BLaER1 treated with 17β-estradiol and CSF1 and Interleukin-3, amounts not matched to agents 10 nM and 100 nM (cell line): ENCODE measurements around the gene CFAP300.
A peak's percentile ranks its signal among the peaks of the same experiment; 100 is the strongest.

Experiments
- H3K27ac ChIP-seq, 11 experiments: shearing (Covaris generic); formaldehyde crosslinking; 2 replicates each; pipeline ENCODE4 v1.8.1; 2022
- H3K27me3 ChIP-seq, 11 experiments: shearing (Covaris generic); formaldehyde crosslinking; 2 replicates each; pipeline ENCODE4 v1.8.1; 2022
- H3K36me3 ChIP-seq, 11 experiments: shearing (Covaris generic); formaldehyde crosslinking; 2 replicates each; pipeline ENCODE4 v1.8.1; 2022
- H3K4me1 ChIP-seq, 10 experiments: shearing (Covaris generic); formaldehyde crosslinking; 2 replicates each; pipeline ENCODE4 v1.8.1; 2022
- H3K4me2 ChIP-seq, 11 experiments: shearing (Covaris generic); formaldehyde crosslinking; 2 replicates each; pipeline ENCODE4 v1.8.1; 2022
- H3K4me3 ChIP-seq, 10 experiments: shearing (Covaris generic); formaldehyde crosslinking; 2 replicates each; pipeline ENCODE4 v1.8.1; 2022
- H3K9ac ChIP-seq, 11 experiments: shearing (Covaris generic); formaldehyde crosslinking; 2 replicates each; pipeline ENCODE4 v1.8.1; 2022
- H3K9me3 ChIP-seq, 11 experiments: shearing (Covaris generic); formaldehyde crosslinking; replicated peaks in 1 of 11; 2 replicates each; pipeline ENCODE4 v1.8.1; 2022
- H4K20me1 ChIP-seq, 11 experiments: shearing (Covaris generic); formaldehyde crosslinking; 2 replicates each; pipeline ENCODE4 v1.8.1; 2022
- Cebpa-rat ChIP-seq, 11 experiments: shearing (Covaris generic); IDR thresholded peaks; 2 replicates each; pipeline ENCODE4 v1.8.1; 2022

Gene CFAP300

DNA sequence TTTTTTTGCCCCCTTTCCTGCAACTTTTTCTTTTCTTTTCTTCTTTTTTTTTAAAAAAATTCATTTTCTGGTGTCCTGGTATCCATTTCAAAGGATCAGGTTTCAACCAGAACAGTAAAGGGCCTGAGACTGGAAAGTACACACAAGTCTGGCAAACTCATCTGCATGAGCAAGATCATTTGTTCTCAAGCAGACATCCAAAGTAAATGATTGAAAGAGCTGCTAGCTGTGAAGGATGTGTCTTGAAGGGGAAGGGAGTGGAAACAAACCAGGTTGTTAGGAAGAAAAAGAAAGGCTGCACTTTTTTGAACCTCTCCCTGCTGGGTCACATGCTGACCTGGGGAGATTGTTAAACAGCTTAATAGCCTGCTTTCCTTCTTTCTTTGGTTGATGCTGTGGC, 68.3 kb downstream of the CFAP300 start:
- Histone ChIP-seq H3K27ac (no peak overlapping the region), H3K4me1 (peaks cover 5 to 32% (median 21%) of the 10 kb centered on the region in 10 experiments; a peak in 19 of 20 replicates), H3K9me3 (no peaks in the 10 kb centered on the region), H3K36me3 (peaks cover 0 to 13% (median 0%) of the 10 kb centered on the region in 11 experiments; a peak in 1 of 22 replicates), H3K4me2 (no peak overlapping the region), H3K4me3 (no peak overlapping the region), H3K27me3 (peaks cover 0 to 100% (median 18%) of the 10 kb centered on the region in 11 experiments; a peak in 15 of 22 replicates), H4K20me1 (peaks cover 0 to 36% (median 0%) of the 10 kb centered on the region in 11 experiments; a peak in 5 of 22 replicates), H3K9ac (no peak overlapping the region)
- no peak for TF ChIP-seq Cebpa-rat (IDR thresholded peaks at IDR 0.05)

DNA sequence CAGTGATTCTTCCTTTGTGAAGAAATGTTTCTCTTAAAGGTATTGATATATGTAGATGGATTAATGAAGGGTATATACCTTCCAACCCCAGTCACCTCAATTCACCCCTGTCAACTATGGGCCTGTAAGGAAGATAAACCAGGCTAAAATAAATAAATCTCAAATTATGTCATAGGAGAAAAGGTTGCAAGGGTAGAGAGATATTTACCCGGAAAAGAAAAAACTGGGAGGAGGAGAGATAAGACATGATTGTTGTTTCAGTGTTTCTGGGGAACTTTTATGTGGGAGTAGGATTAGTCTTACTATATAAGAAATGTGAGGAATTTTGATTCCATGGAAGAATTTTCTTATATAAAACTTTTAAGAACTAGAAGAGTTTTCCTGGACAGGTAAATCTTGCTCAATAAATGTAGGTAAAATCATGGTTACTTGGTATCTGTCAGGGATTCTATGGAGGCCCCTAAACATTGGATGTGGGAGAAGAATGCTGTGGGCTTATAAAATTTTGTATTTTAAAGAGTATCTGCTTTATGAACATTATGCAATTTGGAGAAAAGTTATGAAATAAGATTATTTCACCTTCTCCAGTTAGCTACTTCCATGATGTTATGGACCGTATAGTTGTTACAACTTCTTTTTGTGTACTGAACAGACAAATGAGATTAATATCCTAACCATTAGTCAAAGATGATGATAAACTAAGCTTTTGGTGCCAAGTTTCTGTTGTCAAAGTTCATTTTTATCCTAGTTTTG, 69.4 kb downstream of the CFAP300 start:
- no peaks in the 10 kb centered on the region for H3K9me3 ChIP-seq
- peaks cover 0 to 100% (median 16%) of the 10 kb centered on the region in 11 experiments; a peak in 15 of 22 replicates for H3K27me3 ChIP-seq
- H3K27ac ChIP-seq: no peak overlapping the region
- H3K4me2 ChIP-seq: no peak overlapping the region; a peak in 1 of 22 replicates
- no peak overlapping the region for H3K9ac ChIP-seq
- H3K36me3 ChIP-seq: peaks cover 0 to 13% (median 0%) of the 10 kb centered on the region in 11 experiments; a peak in 1 of 22 replicates
- H3K4me1 ChIP-seq: peaks cover 3 to 29% (median 16%) of the 10 kb centered on the region in 10 experiments; a peak in 19 of 20 replicates
- H4K20me1 ChIP-seq: peaks cover 0 to 35% (median 4%) of the 10 kb centered on the region in 11 experiments; a peak in 7 of 22 replicates
- TF ChIP-seq Cebpa-rat (IDR thresholded peaks at IDR 0.05): no peak
- no peak overlapping the region for H3K4me3 ChIP-seq

DNA sequence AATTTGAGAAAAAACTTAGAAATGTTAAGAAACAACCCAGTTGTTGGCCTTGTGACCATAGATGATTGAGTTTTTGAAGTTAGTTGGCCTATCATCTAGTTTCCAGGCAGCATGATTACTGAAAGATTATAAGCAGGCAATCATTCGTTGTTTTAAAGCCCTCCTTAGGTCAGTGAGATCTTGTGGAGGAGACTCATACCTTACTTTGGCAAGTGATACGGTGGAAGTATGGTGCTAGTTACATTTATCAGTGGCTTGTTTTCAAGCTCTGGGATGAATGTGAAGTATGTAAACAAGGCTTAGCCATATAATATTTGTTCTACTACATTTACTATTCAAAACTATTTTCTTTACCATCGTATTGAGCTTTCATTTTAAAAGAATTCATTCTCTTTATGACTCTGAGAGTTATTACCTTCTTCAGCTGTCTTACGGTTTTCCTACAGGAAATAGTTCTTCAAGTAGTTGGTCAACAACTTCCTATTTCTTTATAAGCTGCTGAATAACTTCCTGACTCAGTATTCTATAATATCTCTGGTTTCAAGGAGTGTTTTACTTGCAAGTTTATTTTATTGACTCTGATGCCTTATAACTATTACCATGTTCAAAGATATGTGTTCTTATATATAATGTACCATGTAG, 70.4 kb downstream of the CFAP300 start:
- TF ChIP-seq Cebpa-rat (IDR thresholded peaks at IDR 0.05): no peak
- peaks cover 0 to 26% (median under 1%) of the 10 kb centered on the region in 11 experiments; a peak in 7 of 22 replicates for H4K20me1 ChIP-seq
- H3K27ac ChIP-seq: no peak overlapping the region
- H3K9me3 ChIP-seq: peaks cover 0 to 3% (median 0%) of the 10 kb centered on the region in 11 experiments; a peak in 4 of 22 replicates
- no peak overlapping the region for H3K4me3 ChIP-seq
- peaks cover 3 to 20% (median 9%) of the 10 kb centered on the region in 10 experiments; a peak in 18 of 20 replicates for H3K4me1 ChIP-seq
- H3K27me3 ChIP-seq: peaks cover 0 to 100% (median 6%) of the 10 kb centered on the region in 11 experiments; a peak in 15 of 22 replicates
- H3K4me2 ChIP-seq: peak overlapping the region; percentile 1 to 63 (median 40); a peak in 17 of 22 replicates
- H3K9ac ChIP-seq: no peak overlapping the region
- peaks cover 0 to 13% (median 0%) of the 10 kb centered on the region in 11 experiments; a peak in 3 of 22 replicates for H3K36me3 ChIP-seq

DNA sequence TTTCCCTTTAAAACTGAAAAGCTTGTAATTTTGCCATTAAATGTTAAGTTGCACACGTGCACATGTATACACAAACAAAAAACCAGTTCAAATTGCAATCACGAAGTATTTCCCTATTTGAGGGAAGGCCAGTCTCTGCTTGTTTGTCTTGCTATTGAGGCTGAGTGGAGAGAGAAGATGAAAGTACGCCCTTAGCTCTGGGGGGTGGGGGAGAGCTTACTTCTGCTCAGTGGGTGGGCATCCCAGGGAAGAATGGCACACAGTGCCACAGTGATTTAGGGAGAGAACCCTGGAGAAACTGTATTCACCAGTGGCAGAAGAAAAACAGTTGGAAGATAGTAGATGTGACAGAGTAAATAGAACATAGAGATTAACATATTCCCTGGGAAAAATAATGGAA, 71.7 kb downstream of the CFAP300 start:
- TF ChIP-seq Cebpa-rat (IDR thresholded peaks at IDR 0.05): no peak
- no peak overlapping the region for H3K4me2 ChIP-seq

DNA sequence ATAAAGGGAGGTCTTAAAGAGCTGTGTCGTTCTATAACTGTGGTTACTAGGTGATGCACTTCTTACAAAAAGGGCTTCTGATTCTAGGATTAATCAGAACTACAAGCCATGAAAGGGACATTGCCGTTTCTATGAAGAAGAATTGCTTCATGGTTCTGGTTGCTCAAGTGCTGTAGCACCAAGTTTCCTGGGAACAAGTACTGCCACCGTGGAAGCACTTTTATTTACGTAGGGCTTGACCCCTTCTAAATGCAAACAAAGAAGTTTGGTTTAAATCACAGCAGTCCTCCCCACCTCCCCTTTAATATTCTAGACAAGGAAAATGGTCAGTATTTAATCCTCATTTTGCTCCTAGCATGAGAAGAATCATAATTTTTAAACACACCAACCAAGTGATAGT, 72.8 kb downstream of the CFAP300 start:
- Histone ChIP-seq H3K4me3 (no peak overlapping the region), H3K4me2 (no peak overlapping the region), H3K36me3 (peaks cover 0 to 26% (median 0%) of the 10 kb centered on the region in 11 experiments; a peak in 5 of 22 replicates), H3K27me3 (peaks cover 0 to 99% (median 0%) of the 10 kb centered on the region in 11 experiments; a peak in 11 of 22 replicates), H3K9me3 (peaks cover 10 to 27% (median 21%) of the 10 kb centered on the region in 11 experiments; a peak in 21 of 22 replicates), H4K20me1 (peaks cover 0 to 26% (median 0%) of the 10 kb centered on the region in 11 experiments; a peak in 7 of 22 replicates), H3K9ac (no peak overlapping the region), H3K4me1 (peaks cover 3 to 18% (median 9%) of the 10 kb centered on the region in 10 experiments; a peak in 18 of 20 replicates), H3K27ac (no peak overlapping the region)
- no peak for TF ChIP-seq Cebpa-rat (IDR thresholded peaks at IDR 0.05)

More for the DNA sequence above, 71.7 kb downstream of the CFAP300 start:
- H3K9ac ChIP-seq: no peak overlapping the region
- peaks cover 0 to 99% (median 0%) of the 10 kb centered on the region in 11 experiments; a peak in 11 of 22 replicates for H3K27me3 ChIP-seq
- H3K9me3 ChIP-seq: peaks cover 0 to 16% (median 10%) of the 10 kb centered on the region in 11 experiments; a peak in 14 of 22 replicates
- no peak overlapping the region for H3K4me3 ChIP-seq
- H4K20me1 ChIP-seq: peaks cover 0 to 26% (median 0%) of the 10 kb centered on the region in 11 experiments; a peak in 7 of 22 replicates
- H3K4me1 ChIP-seq: peaks cover 3 to 18% (median 9%) of the 10 kb centered on the region in 10 experiments; a peak in 18 of 20 replicates
- H3K27ac ChIP-seq: no peak overlapping the region
- peaks cover 0 to 15% (median 0%) of the 10 kb centered on the region in 11 experiments; a peak in 4 of 22 replicates for H3K36me3 ChIP-seq

DNA sequence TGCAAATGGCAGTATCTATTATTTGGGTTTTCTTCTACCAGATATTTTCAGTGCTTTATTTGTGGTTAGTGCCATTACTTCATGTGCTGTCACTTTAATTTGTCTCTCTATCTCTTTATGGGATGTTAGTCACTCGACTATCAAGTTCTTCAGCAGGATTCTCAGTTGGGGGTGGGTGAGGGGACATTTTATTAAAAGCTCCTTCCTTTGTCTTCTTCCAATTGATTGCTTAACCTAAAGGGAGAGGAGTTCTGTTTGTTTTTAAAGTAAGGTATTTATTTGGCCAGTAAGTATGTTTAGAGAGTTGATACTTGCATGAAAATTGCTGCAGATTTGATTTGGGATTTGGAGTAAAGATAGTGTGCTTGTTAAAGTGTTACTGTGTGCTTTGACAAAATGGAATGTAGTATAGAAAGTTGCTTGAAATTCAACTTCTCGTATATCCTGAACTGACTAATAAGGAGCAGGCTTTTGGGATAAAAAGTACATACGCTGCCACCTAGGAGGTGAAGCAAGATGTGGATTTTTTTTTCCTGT, 73.3 kb downstream of the CFAP300 start:
- Histone ChIP-seq H3K36me3 (peaks cover 0 to 28% (median 0%) of the 10 kb centered on the region in 11 experiments; a peak in 5 of 22 replicates), H3K9ac (no peak overlapping the region), H3K4me1 (peaks cover 3 to 18% (median 9%) of the 10 kb centered on the region in 10 experiments; a peak in 18 of 20 replicates), H3K27me3 (peaks cover 0 to 99% (median 0%) of the 10 kb centered on the region in 11 experiments; a peak in 11 of 22 replicates), H3K9me3 (peaks cover 15 to 32% (median 24%) of the 10 kb centered on the region in 11 experiments; a peak in 21 of 22 replicates), H3K4me2 (no peak overlapping the region), H3K4me3 (no peak overlapping the region), H3K27ac (no peak overlapping the region), H4K20me1 (peaks cover 0 to 25% (median 0%) of the 10 kb centered on the region in 11 experiments; a peak in 7 of 22 replicates)
- TF ChIP-seq Cebpa-rat (IDR thresholded peaks at IDR 0.05): no peak

DNA sequence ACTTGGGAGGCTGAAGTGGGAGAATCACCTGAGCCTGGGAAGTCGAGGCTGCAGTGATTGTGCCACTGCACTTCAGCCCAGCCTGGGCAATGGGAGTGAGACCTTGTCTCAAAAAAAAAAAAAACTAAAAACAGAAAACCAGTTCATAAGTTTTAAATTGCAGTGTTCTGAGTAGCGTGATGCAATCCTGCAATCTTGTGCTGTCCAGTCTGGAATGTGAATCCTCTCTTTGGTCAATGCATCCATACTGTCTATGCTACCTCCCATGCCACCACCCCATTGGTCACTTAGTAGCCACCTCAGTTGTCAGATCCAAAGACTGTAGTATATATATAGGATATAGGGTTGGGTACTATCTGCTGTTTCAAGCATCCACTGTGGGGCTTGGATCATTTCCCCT, 74.1 kb downstream of the CFAP300 start:
- H3K27ac ChIP-seq: no peak overlapping the region
- no peak overlapping the region for H3K9ac ChIP-seq
- H3K36me3 ChIP-seq: peaks cover 0 to 28% (median 6%) of the 10 kb centered on the region in 11 experiments; a peak in 9 of 22 replicates
- H3K9me3 ChIP-seq: peaks cover 23 to 40% (median 31%) of the 10 kb centered on the region in 11 experiments
- peaks cover 3 to 18% (median 9%) of the 10 kb centered on the region in 10 experiments; a peak in 18 of 20 replicates for H3K4me1 ChIP-seq
- no peak for TF ChIP-seq Cebpa-rat (IDR thresholded peaks at IDR 0.05)
- peaks cover 0 to 22% (median 0%) of the 10 kb centered on the region in 11 experiments; a peak in 7 of 22 replicates for H4K20me1 ChIP-seq
- H3K4me3 ChIP-seq: no peak overlapping the region
- H3K4me2 ChIP-seq: no peak overlapping the region
- peaks cover 0 to 99% (median 0%) of the 10 kb centered on the region in 11 experiments; a peak in 10 of 22 replicates for H3K27me3 ChIP-seq
